HG03558 (cell line): Measurements from ENCODE around the gene AHI1.

Experiments
- ATAC-seq: cut with Tn5 transposase; IDR thresholded peaks from one replicate; pipeline ENCODE4 v1.9.1; 2021; ENCODE audit warnings: moderate number of reproducible peaks; ENCODE audit not compliant: unreplicated experiment; ENCODE audit errors: extremely low read depth

The AHI1 gene

GRCh38 chr6:135497412-135498184, at the start of gene AHI1:
AHI1 (minus strand) TSS chr6:135497740; CDS start chr6:135492237, 5,503 bp downstream.
- ATAC-seq: peak; percentile 91

- ATAC-seq: no peak
Observed at GRCh38 chr6:135546680-135547418, 49.3 kb upstream of the AHI1 start.

- no peak for ATAC-seq
Observed at GRCh38 chr6:135546206-135546605, 48.7 kb upstream of the AHI1 start.

GRCh38 chr6:135540207-135540840, 42.8 kb upstream of the AHI1 start:
- no peak for ATAC-seq

- ATAC-seq: no peak
Observed at GRCh38 chr6:135537741-135538301, 40.3 kb upstream of the AHI1 start.

GRCh38 chr6:135535989-135536414, 38.5 kb upstream of the AHI1 start:
- ATAC-seq: no peak

- ATAC-seq: no peak
Observed at GRCh38 chr6:135534773-135535380, 37.3 kb upstream of the AHI1 start.

GRCh38 chr6:135532559-135532958, 35.0 kb upstream of the AHI1 start:
- no peak for ATAC-seq

GRCh38 chr6:135531954-135532490, 34.5 kb upstream of the AHI1 start:
- no peak for ATAC-seq

- ATAC-seq: no peak
Observed at GRCh38 chr6:135530113-135530512, 32.6 kb upstream of the AHI1 start.

- no peak for ATAC-seq
Observed at GRCh38 chr6:135527960-135528249, 30.4 kb upstream of the AHI1 start.

GRCh38 chr6:135527116-135527959, 29.8 kb upstream of the AHI1 start:
- no peak for ATAC-seq

GRCh38 chr6:135525594-135525993, 28.1 kb upstream of the AHI1 start:
- ATAC-seq: no peak

- ATAC-seq: no peak
Observed at GRCh38 chr6:135522965-135523692, 25.6 kb upstream of the AHI1 start.

- ATAC-seq: no peak
Observed at GRCh38 chr6:135521431-135521830, 23.9 kb upstream of the AHI1 start.

GRCh38 chr6:135520781-135521180, 23.2 kb upstream of the AHI1 start:
- ATAC-seq: no peak

- no peak for ATAC-seq
Observed at GRCh38 chr6:135519348-135519747, 21.8 kb upstream of the AHI1 start.

- ATAC-seq: no peak
Observed at GRCh38 chr6:135517527-135517926, 20.0 kb upstream of the AHI1 start.

GRCh38 chr6:135514706-135515105, 17.2 kb upstream of the AHI1 start:
- ATAC-seq: no peak
